GM12892 (cell line): ENCODE measurements around the gene CCDC141.
A peak's percentile ranks its signal among the peaks of the same experiment; 100 is the strongest.
"Not testable (repeated sequence)": the region's sequence is repeated elsewhere in the genome, so short reads cannot be mapped to it uniquely, and the experiment has no call there.

Experiments
- DNase-seq: peaks from one replicate; pipeline ENCODE4 v3.0.0; 2011; ENCODE audit not compliant: insufficient read length
- FAIRE-seq: peaks from 2 replicates; lab custom pipeline; 2011; peaks lifted over from hg19 to GRCh38; lab: Jason Lieb, UNC
- POLR2A ChIP-seq: IDR thresholded peaks from 2 replicates; pipeline ENCODE4 v1.6.1; 2011; ENCODE audit warnings: low read depth, low read length, control low read depth
- POLR2AphosphoS5 ChIP-seq: IDR thresholded peaks from 2 replicates; pipeline ENCODE4 v1.6.1; 2011; ENCODE audit warnings: low read depth, low read length, control low read depth
- TAF1 ChIP-seq: IDR thresholded peaks from 2 replicates; pipeline ENCODE4 v1.6.1; 2011; ENCODE audit warnings: low read depth, mild to moderate bottlenecking, control low read depth, low read length, borderline replicate concordance

The CCDC141 gene

DNA sequence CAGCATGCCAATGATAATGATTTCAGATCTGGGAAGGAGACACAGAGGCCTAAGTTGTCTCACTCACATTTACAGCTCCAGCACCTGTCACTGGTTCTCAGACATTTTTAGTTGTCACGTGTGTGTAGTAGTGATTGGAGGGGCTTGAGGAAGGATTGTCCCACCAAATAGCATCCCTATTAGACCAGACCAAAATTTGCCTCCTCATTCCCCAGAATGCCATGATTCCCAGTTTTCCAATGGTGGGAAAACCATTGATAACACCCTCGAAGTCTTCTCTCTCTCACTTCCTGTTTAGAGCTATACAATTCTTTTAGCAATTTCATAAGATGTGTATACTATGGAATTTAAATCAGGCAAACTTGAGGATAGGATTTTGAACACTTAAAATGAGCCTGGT lies 52.5 kb downstream of the CCDC141 start:
- FAIRE-seq (no peak), DNase-seq (no peak)
- TF ChIP-seq POLR2A (no peak), POLR2AphosphoS5 (no peak)

DNA sequence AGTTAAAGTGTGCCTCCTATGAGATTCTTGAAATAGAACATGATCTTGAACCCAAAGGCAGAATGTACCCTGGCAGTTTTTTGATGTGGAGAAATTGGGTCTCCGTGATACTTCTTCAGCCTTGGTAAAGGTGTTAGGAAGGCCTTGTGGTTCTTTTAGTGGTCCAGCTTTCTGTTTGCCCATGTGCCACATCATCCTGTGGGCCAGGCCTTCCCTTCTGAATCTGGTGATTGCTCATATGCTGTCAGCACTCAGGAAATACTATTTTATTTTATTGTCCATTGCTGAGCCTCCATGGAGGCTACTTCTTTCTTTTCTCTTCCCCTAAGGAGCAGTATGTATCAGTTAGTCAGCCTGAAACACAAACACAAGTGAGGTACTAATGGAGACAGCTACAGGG lies 52.9 kb downstream of the CCDC141 start:
- no peak for DNase-seq
- TF ChIP-seq TAF1, result no peak
- no peak for TF ChIP-seq POLR2AphosphoS5
- TF ChIP-seq POLR2A, result no peak
- no peak for FAIRE-seq

DNA sequence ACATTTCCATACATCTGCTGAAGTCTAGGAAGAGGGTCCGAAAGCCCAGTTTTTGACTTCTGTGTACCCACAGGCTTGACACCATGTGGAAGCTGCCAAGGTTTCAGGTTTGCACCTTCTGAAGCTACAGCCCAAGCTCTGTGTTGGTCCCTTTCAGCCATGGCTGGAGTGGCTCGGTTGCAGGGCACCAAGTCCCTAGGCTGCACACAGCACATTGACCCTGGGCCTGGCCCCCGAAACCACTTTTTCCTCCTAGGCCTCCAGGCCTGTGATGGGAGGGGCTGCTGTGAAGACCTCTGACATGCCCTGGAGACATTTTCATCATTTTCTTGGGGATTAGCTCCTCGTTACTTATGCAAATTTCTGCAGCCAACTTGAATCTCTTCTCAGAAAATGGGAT lies 55.7 kb downstream of the CCDC141 start:
- FAIRE-seq, result no peak

DNA sequence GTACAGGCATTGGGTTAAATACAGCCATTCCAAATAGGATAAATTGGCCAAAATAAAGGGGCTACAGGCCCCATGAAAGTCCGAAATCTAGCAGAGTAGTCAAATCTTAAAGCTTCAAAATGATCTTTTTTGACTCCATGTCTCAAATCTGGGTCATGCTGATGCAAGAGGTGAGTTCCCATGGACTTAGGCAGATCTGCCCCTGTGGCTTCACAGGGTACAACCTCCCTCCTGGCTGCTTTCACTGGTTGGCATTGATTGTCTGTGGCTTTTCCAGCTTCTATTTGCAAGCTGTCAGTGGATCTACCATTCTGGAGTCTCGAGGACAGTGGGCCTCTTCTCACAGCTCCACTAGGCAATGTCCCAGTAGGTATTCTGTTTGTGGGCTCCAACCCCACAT lies 56.1 kb downstream of the CCDC141 start:
- no peak for FAIRE-seq
- no peak for DNase-seq
- TF ChIP-seq POLR2A (no peak), POLR2AphosphoS5 (no peak), TAF1 (no peak)

More for the DNA sequence above, 55.7 kb downstream of the CCDC141 start:
- no peak for DNase-seq
- no peak for TF ChIP-seq POLR2AphosphoS5
- no peak for TF ChIP-seq POLR2A

DNA sequence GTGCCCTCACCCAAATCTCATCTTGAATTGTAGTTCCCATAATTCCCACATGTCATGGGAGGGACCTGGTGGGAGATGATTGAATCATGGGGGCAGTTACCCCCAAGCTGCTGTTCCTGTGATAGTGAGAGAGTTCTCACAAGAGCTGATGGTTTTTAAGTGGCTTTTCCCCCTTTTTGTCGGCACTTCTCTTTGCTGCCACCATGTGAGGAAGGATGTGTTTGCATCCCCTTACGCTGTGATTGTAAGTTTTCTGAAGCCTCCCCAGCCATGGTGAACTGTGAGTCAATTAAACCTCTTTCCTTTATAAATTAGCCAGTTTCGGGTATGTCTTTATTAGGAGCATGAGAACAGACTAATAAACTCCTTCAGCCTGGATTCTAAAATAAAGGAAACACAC lies 57.2 kb downstream of the CCDC141 start:
- not testable (repeated sequence) for FAIRE-seq, DNase-seq

DNA sequence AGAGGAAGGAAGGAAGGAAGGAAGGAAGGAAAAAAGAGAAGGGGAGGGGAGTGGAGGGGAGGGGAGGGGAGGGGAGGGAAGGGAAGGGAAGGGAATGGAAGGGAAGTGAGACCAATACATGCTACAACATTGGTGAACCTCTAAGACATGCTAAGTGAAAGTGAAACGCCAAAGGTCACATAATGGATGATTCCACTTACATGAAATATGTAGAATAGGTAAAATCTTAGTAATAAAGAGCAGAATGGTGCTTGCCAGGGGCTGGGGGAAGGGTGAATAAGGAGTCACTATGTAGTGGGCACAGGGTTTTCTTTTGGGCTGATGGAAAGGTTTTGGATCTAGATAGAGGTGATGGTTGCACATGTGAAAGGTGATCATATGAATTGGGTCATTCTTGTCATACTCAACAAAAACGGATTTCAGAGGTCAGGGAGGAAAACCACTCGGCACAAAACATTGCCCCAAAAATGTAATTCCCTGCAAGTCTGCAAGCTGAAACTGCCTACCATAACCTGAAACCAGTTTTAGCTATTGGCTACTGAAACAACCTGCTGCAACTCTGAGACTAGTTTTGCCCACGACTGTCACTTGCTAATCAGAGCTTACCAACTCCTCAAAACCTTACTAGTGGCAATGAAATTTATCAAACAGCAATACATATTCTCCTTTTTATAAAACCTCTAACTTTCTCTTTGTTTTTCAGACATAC lies 59.2 kb downstream of the CCDC141 start:
- FAIRE-seq (peak; percentile 65), DNase-seq (no peak)
- no peak for TF ChIP-seq POLR2A
- no peak for TF ChIP-seq POLR2AphosphoS5
- TF ChIP-seq TAF1, result no peak

DNA sequence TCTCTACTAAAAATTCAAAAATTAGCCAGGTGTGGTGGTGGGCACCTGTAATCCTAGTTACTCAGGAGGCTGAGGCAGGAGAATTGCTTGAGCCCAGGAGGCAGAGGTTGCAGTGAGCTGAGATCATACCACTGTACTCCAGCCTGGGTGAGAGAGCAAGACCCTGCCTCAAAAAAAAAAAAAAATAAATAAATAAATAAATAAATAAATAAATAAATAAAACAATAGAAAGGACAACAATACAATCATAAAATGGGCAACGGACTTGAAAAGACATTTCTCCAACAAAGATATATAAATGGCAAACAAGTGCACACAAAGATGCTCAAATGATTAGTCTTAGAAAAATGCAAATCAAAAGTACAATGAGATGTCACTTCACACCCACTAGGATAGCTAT lies 60.5 kb downstream of the CCDC141 start:
- FAIRE-seq, DNase-seq: not testable (repeated sequence)

DNA sequence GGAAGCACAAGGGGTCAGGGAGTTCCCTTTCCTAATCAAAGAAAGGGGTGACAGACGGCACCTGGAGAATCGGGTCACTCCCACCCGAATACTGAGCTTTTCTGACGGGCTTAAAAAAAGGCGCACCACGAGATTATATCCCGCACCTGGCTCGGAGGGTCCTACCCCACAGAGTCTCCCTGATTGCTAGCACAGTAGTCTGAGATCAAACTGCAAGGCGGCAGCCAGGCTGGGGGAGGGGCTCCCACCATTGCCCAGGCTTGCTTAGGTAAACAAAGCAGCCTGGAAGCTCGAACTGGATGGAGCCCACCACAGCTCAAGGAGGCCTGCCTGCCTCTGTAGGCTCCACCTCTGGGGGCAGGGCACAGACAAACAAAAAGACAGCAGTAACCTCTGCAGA lies 67.3 kb downstream of the CCDC141 start:
- DNase-seq, FAIRE-seq: not testable (repeated sequence)

DNA sequence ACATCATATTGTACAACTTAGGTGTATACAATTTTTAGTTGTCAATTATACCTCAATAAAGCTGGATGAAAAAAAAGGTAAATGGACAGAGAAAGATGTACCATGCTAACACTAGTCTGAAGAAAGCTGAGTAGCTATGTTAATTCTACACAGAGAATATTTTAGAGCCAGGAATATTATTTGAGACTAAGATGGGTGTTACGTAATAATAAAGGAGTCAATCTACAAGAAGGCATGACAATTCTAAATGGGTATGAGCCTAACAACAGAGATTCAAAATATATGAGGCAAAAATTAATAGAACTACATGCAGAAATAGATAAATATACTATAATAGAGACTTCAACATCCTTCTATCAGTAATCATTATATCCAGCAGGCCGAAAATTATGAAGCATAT lies 69.1 kb downstream of the CCDC141 start:
- no peak for FAIRE-seq
- TF ChIP-seq TAF1 (no peak), POLR2A (no peak), POLR2AphosphoS5 (no peak)
- no peak for DNase-seq

DNA sequence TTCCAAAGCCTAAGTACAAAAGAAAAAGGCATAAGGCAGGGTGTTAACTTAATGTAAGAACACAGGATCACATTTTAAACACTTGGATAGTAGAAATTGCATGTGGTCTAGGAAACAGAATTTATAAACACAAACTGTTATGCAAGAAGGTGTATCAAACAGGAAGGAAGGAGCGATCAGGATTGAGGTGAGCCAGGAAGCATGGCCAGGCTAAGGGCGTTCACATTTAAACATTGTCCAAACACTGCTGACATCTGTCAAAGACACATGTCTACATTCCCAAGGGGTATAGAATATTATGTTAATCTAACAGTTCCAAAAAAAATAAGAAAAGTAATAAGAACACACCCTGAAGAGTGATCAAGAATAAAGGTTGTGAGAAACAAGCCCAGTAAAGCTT lies 71.3 kb downstream of the CCDC141 start:
- no peak for TF ChIP-seq POLR2A
- TF ChIP-seq POLR2AphosphoS5, result no peak
- no peak for TF ChIP-seq TAF1
- DNase-seq (no peak), FAIRE-seq (no peak)

DNA sequence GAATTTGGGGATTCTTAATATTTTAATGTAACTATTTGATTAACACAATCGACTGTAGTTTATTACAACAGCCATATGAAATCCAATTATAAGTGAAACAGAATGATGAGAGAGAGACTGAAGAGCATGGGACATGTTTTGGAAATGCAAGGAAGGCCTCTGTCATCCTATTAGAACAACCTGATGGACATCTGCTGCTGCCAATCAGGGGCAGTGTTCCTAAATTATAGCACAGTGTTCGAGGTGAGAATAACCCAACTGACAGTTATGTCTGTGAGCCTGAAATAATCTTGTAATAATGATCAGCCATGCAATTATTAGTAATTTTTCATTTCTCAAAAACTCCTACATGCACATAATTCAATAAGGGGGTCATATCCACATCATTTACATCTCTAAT lies 73.6 kb downstream of the CCDC141 start:
- TF ChIP-seq POLR2AphosphoS5 (no peak), TAF1 (no peak), POLR2A (no peak)
- no peak for FAIRE-seq
- DNase-seq, result no peak

DNA sequence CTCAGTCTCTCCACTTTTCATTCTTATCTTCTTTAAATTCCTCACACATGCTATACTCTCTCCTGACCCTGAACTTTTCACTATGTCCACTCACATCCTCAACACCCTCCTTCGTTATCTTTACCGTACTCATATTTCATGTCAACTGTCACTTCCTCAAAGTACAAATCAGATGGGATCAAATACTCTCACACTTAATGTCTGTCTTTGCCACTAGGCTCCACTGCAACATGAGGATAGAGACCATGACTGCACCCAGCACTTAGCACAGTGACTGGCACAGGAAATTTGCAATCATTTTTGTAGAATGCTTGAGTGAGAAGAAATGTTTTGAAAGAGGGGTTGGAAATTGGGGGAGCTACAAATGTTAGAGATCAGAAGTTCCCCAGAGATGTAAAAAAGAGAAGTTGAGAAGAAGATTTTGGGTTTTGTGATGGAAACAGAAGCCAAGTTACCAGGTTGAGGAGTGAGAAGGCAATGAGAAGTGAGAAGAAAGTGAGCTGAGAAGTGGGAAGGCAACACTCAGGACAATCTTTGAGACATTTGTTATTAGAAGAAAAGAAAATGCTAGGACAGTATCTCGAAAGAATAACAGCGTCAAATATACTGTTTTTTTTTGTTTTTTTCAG lies 87.0 kb downstream of the CCDC141 start:
- DNase-seq, result no peak
- no peak for FAIRE-seq
- TF ChIP-seq POLR2AphosphoS5 (no peak), POLR2A (no peak), TAF1 (no peak)

DNA sequence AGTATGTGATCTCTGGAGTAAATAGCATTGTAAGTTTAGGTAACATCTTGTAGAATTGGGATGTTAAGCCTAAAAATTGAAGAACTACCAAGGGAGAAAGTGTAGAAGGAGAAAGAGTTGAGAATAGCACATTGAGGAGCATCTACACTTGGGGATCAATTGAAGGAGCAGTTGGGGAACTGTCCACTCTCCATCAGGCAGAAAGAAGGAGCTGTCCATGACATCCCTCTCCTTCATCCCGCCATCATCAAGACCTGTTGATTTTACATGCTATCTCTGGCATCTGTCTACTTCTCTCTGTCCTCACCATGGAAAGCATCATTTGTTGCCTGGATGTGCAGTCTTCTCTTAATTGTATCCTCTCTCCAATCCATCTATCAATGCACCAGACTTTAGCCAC lies 87.8 kb downstream of the CCDC141 start:
- DNase-seq (no peak), FAIRE-seq (no peak)
- TF ChIP-seq POLR2AphosphoS5, result no peak
- no peak for TF ChIP-seq POLR2A
- no peak for TF ChIP-seq TAF1
